Measurements from ENCODE around the gene OTOR. TPM values are rescaled to one million over a fixed set of nuclear protein-coding genes. Genes with fewer than 3 reads are reported as not detected.
A peak's percentile ranks its signal among the peaks of the same experiment; 100 is the strongest.

Gene OTOR
- total RNA-seq, 6 experiments from 2014 or later: not detected

GRCh38 chr20:16713066-16713465 is 35.1 kb upstream of the OTOR start:
- Mint-ChIP-seq H3K4me1 (ENCODE audit: low read depth) (no peaks in the 10 kb centered on the region), H3K9me3 (no peaks in the 10 kb centered on the region), H3K36me3 (ENCODE audit: low read depth) (no peaks in the 10 kb centered on the region), H3K27me3 (ENCODE audit: insufficient read depth) (peaks cover 2% of the 10 kb centered on the region; the same call in 1 of the 2 replicates), H3K27ac (no peak overlapping the region), H3K4me3 (no peak overlapping the region)
- DNase-seq: no peak
- TF ChIP-seq, protein P1, sequence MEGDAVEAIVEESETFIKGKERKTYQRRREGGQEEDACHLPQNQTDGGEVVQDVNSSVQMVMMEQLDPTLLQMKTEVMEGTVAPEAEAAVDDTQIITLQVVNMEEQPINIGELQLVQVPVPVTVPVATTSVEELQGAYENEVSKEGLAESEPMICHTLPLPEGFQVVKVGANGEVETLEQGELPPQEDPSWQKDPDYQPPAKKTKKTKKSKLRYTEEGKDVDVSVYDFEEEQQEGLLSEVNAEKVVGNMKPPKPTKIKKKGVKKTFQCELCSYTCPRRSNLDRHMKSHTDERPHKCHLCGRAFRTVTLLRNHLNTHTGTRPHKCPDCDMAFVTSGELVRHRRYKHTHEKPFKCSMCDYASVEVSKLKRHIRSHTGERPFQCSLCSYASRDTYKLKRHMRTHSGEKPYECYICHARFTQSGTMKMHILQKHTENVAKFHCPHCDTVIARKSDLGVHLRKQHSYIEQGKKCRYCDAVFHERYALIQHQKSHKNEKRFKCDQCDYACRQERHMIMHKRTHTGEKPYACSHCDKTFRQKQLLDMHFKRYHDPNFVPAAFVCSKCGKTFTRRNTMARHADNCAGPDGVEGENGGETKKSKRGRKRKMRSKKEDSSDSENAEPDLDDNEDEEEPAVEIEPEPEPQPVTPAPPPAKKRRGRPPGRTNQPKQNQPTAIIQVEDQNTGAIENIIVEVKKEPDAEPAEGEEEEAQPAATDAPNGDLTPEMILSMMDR (IDR thresholded peaks at IDR 0.05): no peak

- Mint-ChIP-seq H3K9me3 (no peaks in the 10 kb centered on the region), H3K4me1 (ENCODE audit: low read depth) (no peaks in the 10 kb centered on the region), H3K27me3 (ENCODE audit: insufficient read depth) (peaks cover 2% of the 10 kb centered on the region; the same call in 1 of the 2 replicates), H3K36me3 (ENCODE audit: low read depth) (no peaks in the 10 kb centered on the region), H3K4me3 (no peak overlapping the region), H3K27ac (no peak overlapping the region)
- no peak for DNase-seq
- TF ChIP-seq, protein P1 (IDR thresholded peaks at IDR 0.05): no peak
Measured at GRCh38 chr20:16714242-16714641, 33.9 kb upstream of the OTOR start.

DNA sequence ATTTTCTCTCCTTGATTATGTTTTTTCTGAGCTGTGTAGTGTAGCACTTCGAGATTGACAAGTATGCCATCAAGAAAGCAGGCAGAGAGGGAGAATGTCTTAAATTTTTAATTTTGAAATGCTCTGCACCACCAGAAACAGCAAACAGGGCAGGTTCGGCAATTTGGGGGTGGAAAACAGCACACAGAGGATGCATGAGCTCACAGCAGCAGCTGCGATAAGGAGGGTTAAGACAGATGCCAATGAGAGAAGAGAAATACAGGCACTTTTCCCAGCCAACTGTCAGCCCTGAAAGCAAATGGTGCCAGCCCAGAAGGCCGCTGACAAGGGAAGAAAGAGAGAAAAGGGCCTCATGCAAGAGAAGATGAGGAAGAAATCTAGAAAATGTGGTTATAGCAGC is 33.4 kb upstream of the OTOR start:
- no peaks in the 10 kb centered on the region for H3K9me3 Mint-ChIP-seq
- TF ChIP-seq, protein P1 (IDR thresholded peaks at IDR 0.05): no peak
- peaks cover 2% of the 10 kb centered on the region; the same call in 1 of the 2 replicates for H3K27me3 Mint-ChIP-seq (ENCODE audit: insufficient read depth)
- H3K4me3 Mint-ChIP-seq: no peak overlapping the region
- H3K27ac Mint-ChIP-seq: no peak overlapping the region
- DNase-seq: no peak
- H3K36me3 Mint-ChIP-seq (ENCODE audit: low read depth): no peaks in the 10 kb centered on the region
- H3K4me1 Mint-ChIP-seq (ENCODE audit: low read depth): no peaks in the 10 kb centered on the region

DNA sequence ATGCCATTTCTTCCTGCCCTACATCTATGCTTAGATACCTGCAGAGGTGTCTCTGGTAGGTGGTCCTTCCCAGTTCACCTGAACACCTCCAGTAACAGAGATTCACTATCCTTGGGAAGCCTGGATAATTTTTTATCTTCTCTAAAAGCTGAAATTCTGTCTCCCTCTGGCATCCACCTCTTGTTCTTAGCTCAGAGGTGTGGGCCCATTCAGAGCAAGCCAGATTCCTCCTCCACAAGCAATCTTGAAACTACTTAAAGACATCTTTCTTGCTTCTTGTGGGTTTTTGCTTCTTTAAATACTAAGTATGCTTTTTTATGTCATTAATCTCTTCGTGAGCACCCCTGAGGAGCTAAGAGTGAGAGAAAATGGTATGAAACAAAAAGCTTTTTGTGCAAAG is 28.7 kb upstream of the OTOR start:
- Mint-ChIP-seq H3K36me3 (ENCODE audit: low read depth) (no peaks in the 10 kb centered on the region), H3K4me1 (ENCODE audit: low read depth) (no peaks in the 10 kb centered on the region), H3K27me3 (ENCODE audit: insufficient read depth) (peaks cover 6% of the 10 kb centered on the region), H3K27ac (no peak overlapping the region), H3K9me3 (no peaks in the 10 kb centered on the region), H3K4me3 (no peak overlapping the region)
- TF ChIP-seq, protein P1 (IDR thresholded peaks at IDR 0.05): no peak
- DNase-seq: no peak

GRCh38 chr20:16729080-16729479 is 19.1 kb upstream of the OTOR start:
- peaks cover 27% of the 10 kb centered on the region for H3K36me3 Mint-ChIP-seq (ENCODE audit: low read depth)
- TF ChIP-seq, protein P1 (IDR thresholded peaks at IDR 0.05): no peak
- no peaks in the 10 kb centered on the region for H3K9me3 Mint-ChIP-seq
- H3K4me3 Mint-ChIP-seq: peak overlapping the region; percentile 99
- peaks cover 19% of the 10 kb centered on the region for H3K4me1 Mint-ChIP-seq (ENCODE audit: low read depth)
- no peaks in the 10 kb centered on the region for H3K27me3 Mint-ChIP-seq (ENCODE audit: insufficient read depth)
- no peak for DNase-seq
- peak overlapping the region; percentile 99 for H3K27ac Mint-ChIP-seq

All from HFFc6 (cell line).